GM19452 (cell line): ENCODE data around the gene PALM2AKAP2.

Experiments used
- ATAC-seq: cut with Tn5 transposase; IDR thresholded peaks from one replicate; pipeline ENCODE4 v1.9.1; 2021; ENCODE audit not compliant: unreplicated experiment

Gene PALM2AKAP2

GRCh38 chr9:109771796-109772531, 8.0 kb upstream of the PALM2AKAP2 start:
- ATAC-seq: no peak

GRCh38 chr9:109775516-109775915, 4.5 kb upstream of the PALM2AKAP2 start:
- ATAC-seq: no peak

GRCh38 chr9:109776391-109776790, 3.6 kb upstream of the PALM2AKAP2 start:
- no peak for ATAC-seq

DNA sequence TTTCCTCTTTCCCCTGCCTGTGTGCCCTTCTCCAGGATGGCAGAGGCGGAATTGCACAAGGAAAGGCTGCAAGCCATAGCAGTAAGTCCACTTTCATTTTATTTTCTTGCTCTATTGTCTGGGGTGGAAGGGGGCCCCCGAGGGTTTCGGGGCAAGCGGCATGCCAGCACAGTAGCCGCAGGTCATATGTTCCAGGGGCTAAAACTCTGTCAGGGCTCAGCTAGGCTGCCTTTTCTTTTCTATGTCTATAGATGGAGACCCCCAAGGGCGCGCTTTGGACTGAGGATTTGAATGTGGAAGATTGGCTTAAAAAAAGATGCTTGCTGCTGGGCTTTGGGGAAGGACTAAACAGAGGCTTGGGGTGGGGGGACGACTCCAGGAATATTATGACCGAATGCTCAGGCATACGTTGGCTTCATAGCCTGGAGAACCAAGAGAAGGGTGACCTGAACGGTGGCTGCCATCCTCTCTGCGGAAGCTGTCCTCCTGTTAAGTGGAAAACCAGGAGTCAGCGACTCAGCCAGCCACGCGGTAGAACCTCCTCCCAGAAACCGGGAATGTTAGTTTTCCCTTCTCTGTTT, 545 bp downstream of the PALM2AKAP2 start:
- ATAC-seq: no peak

DNA sequence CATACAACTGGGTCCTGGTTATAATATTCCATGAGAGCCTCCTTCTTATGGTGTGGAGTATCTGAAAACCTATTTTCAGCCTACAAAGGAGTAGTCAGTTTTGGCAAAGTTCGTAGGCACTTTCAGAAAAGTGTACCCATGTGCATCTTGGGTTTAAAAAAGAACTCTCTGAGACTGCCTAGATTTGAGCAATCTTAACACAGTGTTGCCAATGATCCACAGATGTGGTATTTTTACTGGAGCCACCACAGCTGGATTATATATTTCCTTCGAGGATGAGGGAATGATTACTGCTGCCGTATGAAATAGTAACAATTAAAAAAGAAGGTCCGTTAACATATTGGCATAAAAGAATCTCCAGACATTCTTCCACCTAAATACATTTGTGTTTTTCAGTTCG, 1.1 kb downstream of the PALM2AKAP2 start:
- no peak for ATAC-seq

- ATAC-seq: no peak
Observed at GRCh38 chr9:109781541-109782197, 1.7 kb downstream of the PALM2AKAP2 start.

DNA sequence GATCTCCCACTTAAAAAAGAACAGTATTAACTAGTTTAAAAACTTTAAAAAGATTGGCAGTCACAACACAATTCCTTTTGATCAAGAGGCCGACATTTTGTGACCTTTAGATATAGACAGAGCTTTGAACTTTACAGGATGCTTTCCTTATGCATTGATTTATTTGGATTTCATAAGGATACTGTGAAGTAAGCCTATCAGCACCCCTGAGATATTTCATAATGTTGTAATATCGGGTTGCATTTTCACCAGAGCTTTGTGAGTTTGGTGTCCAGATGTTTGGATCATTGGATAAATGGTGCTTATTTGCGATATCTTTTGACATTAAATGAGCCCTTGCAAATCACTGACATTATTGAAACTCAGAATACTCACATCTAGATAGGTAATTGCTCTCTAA, 7.7 kb downstream of the PALM2AKAP2 start:
- ATAC-seq: no peak

DNA sequence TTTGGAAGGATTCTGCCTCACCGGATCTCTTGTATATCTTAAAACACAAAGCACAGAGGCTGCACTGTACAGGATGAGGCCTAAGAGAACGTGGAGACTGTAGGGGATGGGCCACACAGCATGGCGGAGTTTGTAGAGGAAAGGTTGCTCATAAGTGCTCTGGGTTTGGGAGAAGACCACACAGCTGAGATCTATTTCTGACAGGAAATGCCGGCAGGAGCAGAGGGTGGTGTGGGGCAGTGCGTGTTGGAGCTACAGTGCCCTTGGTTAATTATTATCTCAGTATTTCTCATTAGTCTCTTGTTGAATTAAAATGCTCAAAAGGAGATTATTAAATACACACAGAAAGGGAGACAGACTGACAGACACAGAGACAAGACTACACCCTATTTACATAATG, 9.6 kb downstream of the PALM2AKAP2 start:
- ATAC-seq: no peak

DNA sequence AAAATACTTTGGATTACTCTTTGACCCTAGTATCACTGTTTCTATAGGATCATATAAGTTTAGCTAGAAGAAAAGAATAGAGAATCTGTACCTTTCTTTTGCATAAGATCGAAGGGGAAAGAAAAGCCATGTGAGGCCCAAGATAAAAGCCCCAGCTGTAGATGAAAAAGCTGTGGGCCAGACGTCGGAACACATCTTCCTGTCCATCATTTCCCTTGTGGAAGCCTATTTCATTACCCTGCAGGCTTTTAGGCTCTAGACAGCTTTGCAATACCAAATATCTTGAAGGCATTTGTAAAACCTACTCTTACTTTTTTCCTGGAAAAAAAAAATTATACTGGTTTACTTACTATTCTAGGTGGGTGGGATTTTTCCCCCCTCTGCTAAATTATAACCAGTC, 10.0 kb downstream of the PALM2AKAP2 start:
- ATAC-seq: no peak

DNA sequence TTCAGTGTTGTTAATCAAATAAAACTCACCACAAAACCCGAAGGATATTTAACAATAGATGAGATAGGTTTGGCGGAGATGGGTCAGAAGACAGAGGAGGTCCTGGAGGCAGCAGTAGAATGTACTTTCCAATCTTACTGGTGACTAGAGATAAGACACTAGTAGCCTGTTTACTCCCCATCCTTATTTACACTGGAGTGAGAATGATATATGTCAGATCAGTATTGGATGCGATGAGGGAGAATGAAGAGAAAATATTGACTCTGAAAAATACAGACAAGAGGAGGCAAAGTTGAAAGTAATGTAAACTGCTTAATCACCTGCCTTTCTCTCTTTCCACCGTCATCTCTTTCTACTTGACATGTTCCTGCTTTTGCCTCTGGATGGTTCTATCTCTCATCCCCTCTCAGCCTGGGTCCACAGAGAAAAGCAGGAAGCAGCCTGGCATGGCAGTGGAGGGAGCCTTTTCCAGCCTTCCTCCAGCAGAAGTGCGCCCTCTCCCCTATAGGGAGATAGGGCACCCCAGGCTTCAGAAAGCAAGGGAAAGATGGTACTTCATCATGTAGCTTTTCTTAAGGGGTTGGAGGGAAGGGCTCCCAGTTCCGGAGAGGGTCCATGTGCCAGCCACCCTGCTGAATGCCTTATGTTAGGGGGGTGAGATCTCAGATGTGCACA, 11.1 kb downstream of the PALM2AKAP2 start:
- ATAC-seq: no peak

GRCh38 chr9:109791747-109792146, 11.7 kb downstream of the PALM2AKAP2 start:
- ATAC-seq: no peak

DNA sequence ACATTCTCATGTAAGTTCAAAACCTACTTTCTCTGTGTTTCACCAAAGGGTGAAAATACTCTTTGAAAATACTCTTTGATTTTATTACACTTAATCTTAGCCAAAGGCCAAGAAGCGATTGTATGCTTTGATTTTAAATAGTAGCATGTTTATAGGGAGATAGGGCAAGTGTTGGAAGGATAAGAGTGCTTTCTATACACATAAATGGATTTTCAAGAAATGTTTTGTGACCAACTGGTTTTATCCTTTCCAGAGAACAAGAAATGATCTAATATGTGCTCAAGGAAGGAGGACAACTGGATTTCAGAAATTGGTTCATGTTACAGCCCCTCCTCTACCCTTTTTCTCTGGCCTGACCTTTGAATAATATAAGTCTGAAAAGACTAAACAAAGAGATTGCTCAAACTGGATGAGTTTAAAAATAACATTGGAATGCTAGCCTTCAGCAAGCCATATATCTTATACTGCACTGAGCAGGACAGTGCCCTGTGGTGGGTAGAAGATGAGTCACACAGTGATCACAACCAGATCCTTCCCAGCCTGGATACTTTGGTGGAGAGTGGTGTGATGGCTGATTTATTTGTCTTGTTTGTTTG, 13.1 kb downstream of the PALM2AKAP2 start:
- ATAC-seq: no peak

DNA sequence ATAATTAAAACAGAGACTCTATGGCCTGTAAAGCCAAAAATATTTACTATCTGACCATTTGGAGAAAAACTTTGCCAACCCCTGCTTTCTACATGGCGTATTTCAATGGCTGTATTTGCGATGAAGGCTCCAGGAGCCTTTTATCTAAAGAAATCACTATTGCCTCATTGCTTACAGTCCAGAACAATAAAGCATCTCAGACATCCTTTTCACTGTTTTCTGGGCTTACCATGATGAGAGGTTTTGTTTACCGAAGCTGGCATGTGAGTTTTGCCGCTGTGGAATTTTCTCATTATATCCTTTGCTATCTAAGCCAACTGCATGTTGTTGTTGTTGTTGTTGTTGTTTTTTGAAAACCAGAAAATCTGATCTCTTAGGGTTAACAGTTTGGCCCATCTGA, 13.9 kb downstream of the PALM2AKAP2 start:
- no peak for ATAC-seq

DNA sequence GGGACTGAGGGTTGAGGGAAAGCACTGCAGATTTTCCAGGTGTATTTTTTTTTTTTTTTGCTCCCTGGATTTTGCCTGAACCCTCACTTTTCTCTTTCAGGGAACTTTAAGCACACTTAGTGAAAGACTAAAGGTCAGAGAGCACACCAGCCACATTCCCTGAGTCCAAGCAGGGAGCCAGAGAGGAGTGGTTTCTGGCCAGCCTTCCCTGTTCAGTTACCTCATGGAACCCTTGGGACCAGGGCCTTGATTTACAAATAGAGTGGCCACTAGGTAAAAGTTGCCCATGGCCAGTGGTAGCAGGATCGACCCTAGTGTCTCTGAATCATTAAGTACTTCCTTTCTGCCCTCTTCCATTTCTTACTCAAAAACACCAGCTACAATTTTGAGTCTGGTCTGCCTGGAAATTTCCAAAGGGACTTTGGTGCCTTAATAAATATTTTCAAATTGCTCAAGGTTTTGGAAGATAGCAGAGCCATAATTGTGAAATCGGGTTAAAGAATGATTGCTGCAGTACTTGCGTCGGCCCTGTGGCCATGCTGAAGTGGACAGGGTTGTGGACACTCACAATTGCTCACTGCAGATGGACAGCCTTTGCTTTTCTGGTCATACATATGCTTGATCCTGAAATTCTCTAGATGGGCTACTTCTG, 14.5 kb downstream of the PALM2AKAP2 start:
- no peak for ATAC-seq

GRCh38 chr9:109795613-109796012, 15.6 kb downstream of the PALM2AKAP2 start:
- ATAC-seq: no peak

- ATAC-seq: no peak
Observed at GRCh38 chr9:109796078-109796477, 16.1 kb downstream of the PALM2AKAP2 start.

GRCh38 chr9:109797006-109797405, 17.0 kb downstream of the PALM2AKAP2 start:
- ATAC-seq: no peak

DNA sequence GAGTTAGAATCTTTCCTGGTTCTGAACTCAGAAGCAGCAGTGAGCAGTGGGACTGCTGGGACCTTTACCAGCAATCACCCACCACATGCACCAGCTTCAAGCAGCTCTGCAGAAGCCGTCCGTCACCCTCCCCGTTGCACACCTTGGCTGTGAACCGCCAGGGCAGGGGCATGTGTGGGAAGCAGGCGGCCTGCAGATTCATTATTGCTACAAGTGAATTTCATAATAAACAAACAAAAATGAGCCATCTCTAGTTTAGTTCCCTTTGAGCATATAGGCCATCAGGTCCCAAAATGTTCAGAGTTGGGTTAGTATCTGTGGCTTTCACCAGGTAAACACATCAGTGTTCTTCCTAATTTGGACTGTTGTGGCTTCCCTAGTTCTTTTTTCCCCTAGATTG, 17.5 kb downstream of the PALM2AKAP2 start:
- ATAC-seq: no peak

DNA sequence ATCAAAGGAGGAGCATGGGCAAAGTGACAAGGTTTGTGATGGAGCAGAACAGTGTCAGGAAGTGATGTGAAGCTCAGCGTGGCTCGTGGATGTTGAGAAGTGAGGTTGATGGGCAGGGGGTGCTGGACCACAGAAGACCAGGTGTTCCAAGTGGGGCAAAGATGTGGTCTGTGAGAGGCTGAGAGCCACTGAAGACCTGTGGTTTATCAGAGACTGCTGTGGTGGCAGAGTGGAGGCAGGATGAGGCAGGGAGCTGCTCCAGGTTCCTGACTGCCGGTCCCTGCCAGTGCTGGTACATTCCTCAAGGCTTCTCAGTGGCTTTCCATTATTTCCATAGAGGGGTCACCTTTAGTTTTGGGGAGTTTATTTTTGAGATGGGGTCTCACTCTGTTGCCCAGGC, 19.1 kb downstream of the PALM2AKAP2 start:
- no peak for ATAC-seq

DNA sequence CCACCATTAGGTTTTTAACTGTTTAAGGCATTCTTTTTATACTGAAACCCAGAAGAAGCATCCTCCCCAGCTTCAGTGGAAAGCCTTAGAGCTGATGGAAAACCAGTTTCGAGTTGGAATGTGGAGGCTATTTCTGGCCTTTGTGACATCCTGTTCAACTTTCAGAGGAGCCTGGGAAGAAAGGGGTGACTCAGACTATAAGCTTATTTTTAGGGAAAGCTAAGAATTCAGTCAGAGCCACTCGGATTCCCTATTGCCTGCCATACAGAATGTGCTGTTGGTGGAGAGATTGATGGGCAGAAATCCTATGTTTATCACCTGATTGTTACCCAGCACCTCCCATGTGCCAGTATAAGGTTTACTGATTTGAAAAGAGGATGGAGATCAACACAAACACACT, 19.8 kb downstream of the PALM2AKAP2 start:
- no peak for ATAC-seq

- ATAC-seq: no peak
Observed at GRCh38 chr9:109801484-109801883, 21.5 kb downstream of the PALM2AKAP2 start.
